HepG2 (cell line): Measurements from ENCODE around the gene DAD1. TPM values are rescaled to one million over a fixed set of nuclear protein-coding genes. Genes with fewer than 3 reads are reported as not detected.

Experiments used
- ADNP ChIP-seq: sonication (generic); formaldehyde crosslinking; IDR thresholded peaks from 2 replicates; pipeline ENCODE4 v1.4.0; 2020; ENCODE audit warnings: missing genetic modification reagents
- AFF4 ChIP-seq: sonication (generic); formaldehyde crosslinking; IDR thresholded peaks from 2 replicates; pipeline ENCODE4 v1.4.0; 2020; ENCODE audit warnings: missing genetic modification reagents
- AKAP8 ChIP-seq: sonication (generic); formaldehyde crosslinking; IDR thresholded peaks from 2 replicates; pipeline ENCODE4 v1.5.1; 2020; ENCODE audit warnings: mild to moderate bottlenecking, missing genetic modification reagents
- FOXP4 ChIP-seq: sonication (generic); formaldehyde crosslinking; IDR thresholded peaks from 2 replicates; pipeline ENCODE4 v1.4.0; 2020; ENCODE audit warnings: missing genetic modification reagents
- HES4 ChIP-seq: sonication (generic); formaldehyde crosslinking; IDR thresholded peaks from 2 replicates; pipeline ENCODE4 v1.9.0; 2021; ENCODE audit warnings: mild to moderate bottlenecking, missing genetic modification reagents, borderline replicate concordance
- HOMEZ ChIP-seq: IDR thresholded peaks from 2 replicates; pipeline ENCODE4 v1.6.1; 2016; ENCODE audit warnings: low read depth
- IRF9 ChIP-seq: sonication (generic); formaldehyde crosslinking; IDR thresholded peaks from 2 replicates; pipeline ENCODE4 v1.8.0; 2022; ENCODE audit warnings: missing genetic modification reagents, mild to moderate bottlenecking, borderline replicate concordance
- MTERF4 ChIP-seq: sonication (generic); formaldehyde crosslinking; IDR thresholded peaks from 2 replicates; pipeline ENCODE4 v1.8.0; 2023; ENCODE audit warnings: mild to moderate bottlenecking, missing genetic modification reagents
- PRPF4 ChIP-seq: fragments of 200-400 bp; formaldehyde crosslinking; IDR thresholded peaks from 2 replicates; pipeline ENCODE4 v1.6.1; 2016; ENCODE audit warnings: low read length, low read depth; ENCODE audit not compliant: poor library complexity, severe bottlenecking
- SETDB1 ChIP-seq: sonication (generic); formaldehyde crosslinking; IDR thresholded peaks from 2 replicates; pipeline ENCODE4 v1.5.1; 2020; ENCODE audit warnings: missing genetic modification reagents, mild to moderate bottlenecking, borderline replicate concordance
- ZFP90 ChIP-seq: sonication (generic); formaldehyde crosslinking; IDR thresholded peaks from 2 replicates; pipeline ENCODE4 v1.8.0; 2022; ENCODE audit warnings: missing genetic modification reagents, mild to moderate bottlenecking, inconsistent platforms, borderline replicate concordance
- ZNF615 ChIP-seq: sonication (generic); formaldehyde crosslinking; IDR thresholded peaks from 2 replicates; pipeline ENCODE4 v1.5.0; 2020; ENCODE audit warnings: mild to moderate bottlenecking, missing genetic modification reagents, borderline replicate concordance
- ZNF660 ChIP-seq: sonication (generic); formaldehyde crosslinking; IDR thresholded peaks from 2 replicates; pipeline ENCODE4 v1.5.1; 2020; ENCODE audit warnings: mild to moderate bottlenecking, low read depth, missing genetic modification reagents, borderline replicate concordance
- ZNF766 ChIP-seq: sonication (generic); formaldehyde crosslinking; IDR thresholded peaks from 2 replicates; pipeline ENCODE4 v1.5.0; 2020; ENCODE audit warnings: missing genetic modification reagents, borderline replicate concordance
- ZNF776 ChIP-seq: sonication (generic); formaldehyde crosslinking; IDR thresholded peaks from 2 replicates; pipeline ENCODE4 v1.4.0; 2020; ENCODE audit warnings: mild to moderate bottlenecking, missing genetic modification reagents
- polyA plus RNA-seq, 8 experiments: library from polyadenylated mRNA; depleted of rRNA in 3 of 8; stranded (reverse) in 7 of 8; unstranded in 1 of 8; fragments of >200 nt; fragmentation: Illumina TruSeq in 4 of 8; extraction: Trizol in 4 of 8; gene quantifications; 2 replicates each; pipeline versions ENCODE4 v1.2.1 to v1.2.3, GENCODE V29; 2011 to 2016; ENCODE audit warnings: low read depth in 4 of 8, missing spikeins in 1 of 8, mixed read lengths in 1 of 8; ENCODE audit not compliant: insufficient read depth in 1 of 8
- total RNA-seq, 5 experiments: library from RNA; depleted of rRNA; stranded (reverse); fragments of >200 nt; fragmentation: Illumina TruSeq; extraction: Trizol; gene quantifications; 2 replicates each; pipeline ENCODE4 v1.2.3, GENCODE V29; 2016; ENCODE audit warnings: low read depth in 1 of 5

The DAD1 gene
- total and polyA plus RNA-seq, 2 of the 13 experiments (the other 11 are each of a cell fraction or from before 2014, with no cell fraction given) = 558 to 626 TPM

- TF ChIP-seq AFF4 (CRISPR knock-in tag) (0 out of 2 replicates have a peak, but pooled peaks have one; percentile 15), MTERF4 (CRISPR knock-in tag) (0 out of 2 replicates have a peak, but pooled peaks have one; percentile 22), FOXP4 (CRISPR knock-in tag) (0 out of 2 replicates have a peak, but pooled peaks have one; percentile 4), ADNP (CRISPR knock-in tag) (0 out of 2 replicates have a peak, but pooled peaks have one; percentile 9), PRPF4 (peak; percentile 12), ZNF660 (CRISPR knock-in tag) (no peak), HOMEZ (CRISPR knock-in tag) (0 out of 2 replicates have a peak, but pooled peaks have one; percentile 50), ZNF766 (CRISPR knock-in tag) (0 out of 2 replicates have a peak, but pooled peaks have one; percentile 6), ZNF615 (0 out of 2 replicates have a peak, but pooled peaks have one; percentile 22), IRF9 (CRISPR knock-in tag) (0 out of 2 replicates have a peak, but pooled peaks have one; percentile 62), HES4 (CRISPR knock-in tag) (peak; percentile 45; the same call in 1 of the 2 replicates), SETDB1 (CRISPR knock-in tag) (peak; percentile 80; the same call in 1 of the 2 replicates), ZNF776 (CRISPR knock-in tag) (0 out of 2 replicates have a peak, but pooled peaks have one; percentile 36), ZFP90 (CRISPR knock-in tag) (0 out of 2 replicates have a peak, but pooled peaks have one; percentile 30), AKAP8 (0 out of 2 replicates have a peak, but pooled peaks have one; percentile 10)
Measured at GRCh38 chr14:22561661-22562579, 27.1 kb downstream of the DAD1 start (continued).
